GM06990 (cell line): ENCODE measurements around the gene KL.

ENCODE experiments used
- DNase-seq: peaks from one replicate; pipeline ENCODE4 v3.0.0-alpha.2; 2011; ENCODE audit not compliant: insufficient read length; ENCODE audit errors: extremely low read depth
- H3K27me3 ChIP-seq: replicated peaks from 2 replicates; pipeline ENCODE4 v1.6.0; 2011; ENCODE audit warnings: low read length; ENCODE audit not compliant: control insufficient read depth, insufficient read depth
- H3K36me3 ChIP-seq: 2 replicates; pipeline ENCODE4 v1.5.1; 2011; ENCODE audit warnings: low read length; ENCODE audit not compliant: control insufficient read depth, insufficient read depth
- H3K4me3 ChIP-seq: replicated peaks from 2 replicates; pipeline ENCODE4 v1.5.1; 2011; ENCODE audit warnings: low read depth, mild to moderate bottlenecking, control low read depth, low read length
- TF ChIP-seq, protein P1 (sequence below): IDR thresholded peaks from 2 replicates; pipeline ENCODE4 v1.5.1; 2011; ENCODE audit warnings: low read length, control low read depth, mild to moderate bottlenecking, inconsistent platforms; ENCODE audit not compliant: insufficient read depth, poor library complexity, severe bottlenecking

The KL gene

DNA sequence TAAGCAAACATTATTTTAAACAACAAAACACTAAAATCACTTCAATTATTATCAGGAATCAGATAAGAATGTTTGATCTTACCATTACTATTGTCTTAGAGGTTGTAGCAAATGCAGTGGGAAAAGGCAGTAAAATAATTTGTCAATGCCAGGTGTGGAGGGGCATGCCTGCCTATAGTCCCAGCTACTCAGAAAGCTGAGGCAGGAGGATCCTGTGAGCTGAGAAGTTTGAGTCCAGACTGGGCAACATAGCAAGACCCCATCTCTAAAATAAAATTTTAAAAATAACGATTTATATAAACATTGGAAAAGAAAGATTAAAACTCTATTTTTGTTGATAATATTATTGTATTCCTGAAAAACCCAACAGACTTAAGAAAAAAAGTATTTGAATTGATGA is 66.8 kb downstream of the KL start:
- H3K4me3 ChIP-seq: no peak overlapping the region
- TF ChIP-seq, protein P1, sequence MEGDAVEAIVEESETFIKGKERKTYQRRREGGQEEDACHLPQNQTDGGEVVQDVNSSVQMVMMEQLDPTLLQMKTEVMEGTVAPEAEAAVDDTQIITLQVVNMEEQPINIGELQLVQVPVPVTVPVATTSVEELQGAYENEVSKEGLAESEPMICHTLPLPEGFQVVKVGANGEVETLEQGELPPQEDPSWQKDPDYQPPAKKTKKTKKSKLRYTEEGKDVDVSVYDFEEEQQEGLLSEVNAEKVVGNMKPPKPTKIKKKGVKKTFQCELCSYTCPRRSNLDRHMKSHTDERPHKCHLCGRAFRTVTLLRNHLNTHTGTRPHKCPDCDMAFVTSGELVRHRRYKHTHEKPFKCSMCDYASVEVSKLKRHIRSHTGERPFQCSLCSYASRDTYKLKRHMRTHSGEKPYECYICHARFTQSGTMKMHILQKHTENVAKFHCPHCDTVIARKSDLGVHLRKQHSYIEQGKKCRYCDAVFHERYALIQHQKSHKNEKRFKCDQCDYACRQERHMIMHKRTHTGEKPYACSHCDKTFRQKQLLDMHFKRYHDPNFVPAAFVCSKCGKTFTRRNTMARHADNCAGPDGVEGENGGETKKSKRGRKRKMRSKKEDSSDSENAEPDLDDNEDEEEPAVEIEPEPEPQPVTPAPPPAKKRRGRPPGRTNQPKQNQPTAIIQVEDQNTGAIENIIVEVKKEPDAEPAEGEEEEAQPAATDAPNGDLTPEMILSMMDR: no peak
- H3K36me3 ChIP-seq: no peaks in the 10 kb centered on the region
- DNase-seq: no peak
- H3K27me3 ChIP-seq: no peaks in the 10 kb centered on the region

DNA sequence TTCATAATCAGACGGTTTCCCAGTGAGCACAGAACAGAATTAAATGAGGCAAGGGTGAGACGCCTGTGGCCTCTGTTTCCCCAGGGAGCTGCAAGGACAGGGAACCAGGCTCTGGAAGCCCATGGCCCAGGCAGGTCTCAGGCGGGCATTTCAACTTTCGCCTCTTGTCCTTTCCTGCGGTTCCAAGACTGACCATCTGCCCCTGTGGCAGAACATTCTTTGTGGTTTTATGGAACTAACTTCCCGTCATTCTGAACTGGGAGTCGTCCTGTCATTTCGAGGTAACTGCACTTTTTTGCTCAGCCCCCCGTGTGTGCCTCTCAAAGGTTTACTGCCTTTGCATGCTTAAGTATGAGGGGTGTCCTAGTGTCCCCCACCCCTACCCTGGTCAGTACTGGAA is 70.9 kb downstream of the KL start:
- no peak for DNase-seq
- no peaks in the 10 kb centered on the region for H3K36me3 ChIP-seq
- H3K27me3 ChIP-seq: no peaks in the 10 kb centered on the region
- H3K4me3 ChIP-seq: no peak overlapping the region
- TF ChIP-seq, protein P1: no peak

- Histone ChIP-seq H3K4me3 (no peak overlapping the region), H3K36me3 (no peaks in the 10 kb centered on the region), H3K27me3 (no peaks in the 10 kb centered on the region)
- DNase-seq: no peak
- TF ChIP-seq, protein P1: no peak
Observed at GRCh38 chr13:33087790-33088189, 71.6 kb downstream of the KL start.

- TF ChIP-seq, protein P1: no peak
- no peaks in the 10 kb centered on the region for H3K36me3 ChIP-seq
- H3K4me3 ChIP-seq: no peak overlapping the region
- DNase-seq: no peak
- H3K27me3 ChIP-seq: no peaks in the 10 kb centered on the region
Observed at GRCh38 chr13:33089311-33089710, 73.1 kb downstream of the KL start.

DNA sequence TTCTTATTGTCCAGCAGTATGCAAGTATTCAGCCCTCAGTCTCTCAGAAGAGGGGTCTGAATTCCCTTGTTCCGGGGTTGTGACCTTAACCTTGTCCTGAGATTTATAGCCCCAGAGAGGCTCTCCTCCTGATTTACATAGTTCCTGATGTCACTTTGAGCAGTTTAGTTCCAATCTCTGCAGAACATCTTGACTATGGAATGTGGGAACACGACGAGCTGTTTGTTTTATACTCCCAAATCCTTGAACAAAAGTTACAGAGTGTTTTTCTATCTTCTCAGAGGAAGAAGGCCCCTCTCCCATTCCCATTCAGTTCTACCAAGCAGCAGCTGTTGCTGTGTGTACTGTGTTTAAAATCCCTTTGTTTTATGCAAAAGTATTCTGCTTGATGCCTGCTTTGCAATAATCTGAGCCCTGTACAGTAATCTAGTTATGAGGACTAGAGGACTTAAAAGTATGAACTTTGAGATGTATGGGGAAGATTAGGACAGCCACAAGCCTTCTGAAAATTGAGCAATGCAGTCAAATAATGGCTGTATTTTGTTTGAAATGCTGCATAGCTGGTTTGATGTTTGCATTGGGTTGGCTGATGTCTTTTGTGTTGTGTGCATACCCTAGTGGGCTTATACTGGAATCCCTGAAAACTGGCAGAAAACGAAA is 74.7 kb downstream of the KL start:
- H3K4me3 ChIP-seq: no peak overlapping the region
- H3K36me3 ChIP-seq: no peaks in the 10 kb centered on the region
- TF ChIP-seq, protein P1: no peak
- H3K27me3 ChIP-seq: no peaks in the 10 kb centered on the region
- no peak for DNase-seq

- TF ChIP-seq, protein P1: no peak
- DNase-seq: no peak
- no peaks in the 10 kb centered on the region for H3K36me3 ChIP-seq
- no peak overlapping the region for H3K4me3 ChIP-seq
- no peaks in the 10 kb centered on the region for H3K27me3 ChIP-seq
Observed at GRCh38 chr13:33091415-33091774, 75.2 kb downstream of the KL start.
